Measurements from ENCODE around the gene FAM117B.
"Not testable (repeated sequence)": the region's sequence is repeated elsewhere in the genome, so short reads cannot be mapped to it uniquely, and the experiment has no call there.

The FAM117B gene

DNA sequence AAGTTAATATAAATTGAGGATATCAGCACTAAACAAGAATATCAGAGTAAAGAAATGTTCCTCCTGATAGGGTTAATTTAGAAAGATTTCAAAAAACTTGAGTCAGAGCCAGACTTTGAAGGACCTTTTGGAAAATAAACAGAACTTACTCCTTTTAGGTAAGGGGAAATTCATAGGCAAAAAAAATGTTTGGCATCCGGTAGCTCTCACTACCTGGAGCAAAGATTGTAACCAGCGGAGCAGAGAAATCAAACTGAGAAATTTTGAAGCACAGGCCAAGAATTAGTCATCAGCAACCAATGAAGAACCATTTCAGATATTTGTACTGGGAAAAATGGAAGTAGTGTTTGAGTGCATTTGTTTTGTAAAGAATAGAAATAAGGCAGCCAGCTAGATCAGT lies 123.8 kb downstream of the FAM117B start:
- DNase-seq (ENCODE audit: low spot score) = no peak

- no peak for DNase-seq (ENCODE audit: low spot score)
These were observed 126.1 kb downstream of the FAM117B start for GRCh38 chr2:202760848-202761247.

- no peak for DNase-seq (ENCODE audit: low spot score)
These were observed 127.8 kb downstream of the FAM117B start for GRCh38 chr2:202762556-202762955.

DNA sequence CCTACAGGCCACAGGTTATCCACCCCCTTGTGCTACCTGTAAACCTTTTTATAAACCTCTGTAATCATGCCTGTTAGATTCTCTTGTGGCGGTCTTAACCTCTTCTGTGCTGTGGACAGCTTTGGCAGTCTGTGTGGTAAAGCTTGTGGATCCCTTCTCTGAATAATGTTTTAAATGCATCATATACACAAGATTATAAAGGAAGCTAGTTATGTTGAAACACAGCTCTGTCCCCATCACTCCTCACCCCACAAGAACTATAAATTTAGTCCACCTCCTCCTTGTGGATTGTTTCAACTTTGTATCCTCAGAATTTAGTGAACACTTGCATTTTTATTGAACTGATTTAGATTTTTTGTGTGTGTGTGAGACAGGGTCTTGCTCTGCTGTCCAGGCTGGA lies 129.1 kb downstream of the FAM117B start:
- no peak for DNase-seq (ENCODE audit: low spot score)

DNA sequence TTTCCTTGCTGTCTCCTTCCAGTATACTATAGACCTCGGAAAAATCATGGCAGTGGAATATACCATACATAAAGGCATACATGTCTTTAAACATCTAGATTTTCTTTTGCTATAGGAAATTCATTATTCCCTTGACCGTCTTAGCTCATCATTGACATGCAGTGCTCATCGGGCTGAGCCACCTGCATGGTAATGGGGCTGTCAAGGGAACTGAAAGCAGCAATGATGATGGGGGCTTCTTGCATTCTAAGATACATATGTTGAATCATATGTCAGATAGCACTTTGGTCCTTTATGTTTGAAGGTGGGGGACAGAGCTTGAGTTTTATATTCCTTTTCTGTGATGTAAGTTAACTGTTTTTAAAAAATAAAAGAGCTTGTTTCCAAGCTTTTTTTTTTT lies 130.2 kb downstream of the FAM117B start:
- no peak for DNase-seq (ENCODE audit: low spot score)

GRCh38 chr2:202765436-202765835 lies 130.7 kb downstream of the FAM117B start:
- no peak for DNase-seq (ENCODE audit: low spot score)

DNA sequence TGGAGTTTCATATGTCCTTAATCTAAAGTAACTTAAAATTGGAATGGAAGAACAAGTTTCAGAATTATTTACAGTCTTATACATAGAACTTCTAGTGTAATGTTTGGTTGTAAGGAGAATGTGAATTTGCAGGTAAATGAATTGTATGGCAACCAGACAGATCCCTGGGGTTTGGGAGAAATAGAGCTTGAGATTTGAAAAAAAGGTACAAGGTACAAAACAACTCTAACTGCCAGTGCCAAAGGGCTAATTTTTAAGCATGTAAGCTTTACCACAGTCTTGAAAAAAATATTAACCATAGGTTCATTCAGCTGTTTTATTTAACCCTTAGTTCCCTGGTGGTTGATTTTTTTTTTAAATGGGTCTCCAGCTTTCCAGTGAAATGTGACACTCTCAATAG lies 133.5 kb downstream of the FAM117B start:
- no peak for DNase-seq (ENCODE audit: low spot score)

- no peak for DNase-seq (ENCODE audit: low spot score)
These were observed 134.4 kb downstream of the FAM117B start for GRCh38 chr2:202769201-202769600.

- DNase-seq (ENCODE audit: low spot score) = no peak
These were observed 136.6 kb downstream of the FAM117B start for GRCh38 chr2:202771336-202771735.

- peak; percentile 11 for DNase-seq (ENCODE audit: low spot score)
These were observed 137.1 kb downstream of the FAM117B start for GRCh38 chr2:202771741-202772460.

DNA sequence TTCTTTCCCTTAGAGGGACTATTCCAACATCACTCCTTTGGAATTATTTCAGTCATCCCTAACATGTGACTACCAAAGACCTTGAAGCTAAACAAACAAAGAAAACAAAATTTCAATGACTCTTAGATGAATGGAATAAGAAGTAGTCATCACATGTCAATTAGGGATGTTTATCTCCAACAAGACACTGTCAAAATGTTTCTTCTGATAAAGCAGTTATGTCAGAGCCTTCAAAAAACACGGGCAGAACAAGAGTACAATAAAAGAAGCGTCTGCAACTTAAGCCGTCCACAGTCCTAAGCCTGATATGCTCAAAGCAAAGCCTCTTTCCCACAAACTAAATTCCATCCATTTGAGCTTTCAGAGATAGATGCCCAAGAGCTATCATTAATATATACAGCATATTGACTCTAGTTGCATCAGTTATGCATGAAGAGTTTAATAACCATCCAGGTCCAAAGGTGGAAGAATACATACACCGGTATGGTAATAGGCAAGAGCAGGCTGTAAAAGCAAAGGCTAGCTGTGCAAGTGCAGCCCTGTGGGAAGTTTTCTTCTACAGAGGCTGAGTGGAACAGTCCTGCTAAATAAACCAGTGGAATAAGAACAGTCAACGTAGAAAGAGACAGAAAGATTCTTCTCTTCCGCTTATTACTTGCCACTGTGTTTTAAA lies 138.7 kb downstream of the FAM117B start:
- DNase-seq (ENCODE audit: low spot score) = no peak

DNA sequence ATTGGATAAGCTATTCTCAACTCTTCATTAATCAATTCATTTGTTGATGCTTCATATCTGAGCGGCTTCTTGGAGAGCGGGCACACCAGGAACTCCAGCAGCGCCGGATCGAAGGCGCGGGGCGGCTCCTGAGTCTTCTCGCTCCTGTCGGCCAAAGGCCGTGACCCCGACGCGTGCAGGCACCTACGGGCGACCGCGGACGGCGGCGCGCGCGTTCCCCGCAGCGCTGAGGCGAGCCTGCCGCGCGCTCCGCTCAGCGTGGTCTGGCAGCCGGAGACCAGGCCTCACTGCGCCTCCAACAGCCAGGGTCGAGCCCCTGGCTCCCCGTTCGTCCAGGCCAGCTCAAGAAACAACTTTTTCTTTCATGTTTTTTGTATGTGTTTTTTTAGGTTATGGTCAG lies 139.3 kb downstream of the FAM117B start:
- no peak for DNase-seq (ENCODE audit: low spot score)

- DNase-seq (ENCODE audit: low spot score) = no peak
These were observed 143.4 kb downstream of the FAM117B start for GRCh38 chr2:202778217-202778616.

- peak; percentile 13 for DNase-seq (ENCODE audit: low spot score)
These were observed 145.8 kb downstream of the FAM117B start for GRCh38 chr2:202780514-202781021.

DNA sequence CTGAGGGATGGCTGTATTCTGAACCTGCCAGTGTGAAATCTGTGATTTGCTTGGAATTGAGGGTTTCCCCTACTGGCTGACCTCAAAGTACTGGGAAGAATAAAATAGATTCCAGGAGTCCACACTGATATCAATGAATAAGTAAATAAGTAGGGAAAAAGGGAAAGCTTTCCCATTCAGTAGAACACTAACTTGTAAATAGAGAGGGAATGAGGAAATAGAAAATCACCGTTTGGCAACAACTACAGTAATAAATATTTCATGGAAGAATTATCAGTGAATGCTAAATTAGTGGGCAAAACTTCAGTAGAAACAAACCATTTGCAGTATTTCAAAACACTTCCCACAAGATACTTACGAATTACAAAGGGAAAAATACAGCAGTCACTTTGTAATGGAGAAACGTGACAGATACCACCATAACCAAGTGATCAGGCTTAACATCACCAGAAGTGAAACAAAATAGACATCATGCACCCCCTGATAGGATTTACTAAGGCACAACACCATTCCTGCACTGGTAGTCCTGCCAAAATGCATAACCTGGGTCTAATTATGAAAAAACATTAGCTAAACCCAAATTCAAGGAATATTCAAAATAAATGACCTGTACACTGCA lies 148.3 kb downstream of the FAM117B start:
- no peak for DNase-seq (ENCODE audit: low spot score)

GRCh38 chr2:202786842-202787241 lies 152.1 kb downstream of the FAM117B start:
- DNase-seq (ENCODE audit: low spot score) = no peak

GRCh38 chr2:202790676-202791075 lies 155.9 kb downstream of the FAM117B start:
- peak; percentile 4 for DNase-seq (ENCODE audit: low spot score)

DNA sequence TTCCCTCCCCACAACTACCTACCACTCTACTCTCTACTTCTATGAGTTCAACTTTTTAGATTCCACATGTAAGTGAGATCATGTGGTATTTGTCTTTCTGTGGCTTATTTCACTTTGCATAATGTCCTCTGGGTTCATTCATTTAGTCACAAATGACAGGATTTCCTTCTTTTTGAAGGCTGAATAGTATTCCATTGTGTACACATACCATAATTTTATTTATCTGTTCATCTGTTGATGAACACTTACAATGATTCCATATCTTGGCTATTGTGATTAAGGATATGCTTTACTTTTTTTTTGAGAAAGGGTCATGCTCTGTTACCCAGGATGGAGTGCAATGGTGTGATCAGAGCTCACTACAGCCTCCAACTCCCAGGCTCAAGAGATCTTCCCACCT lies 163.2 kb downstream of the FAM117B start:
- DNase-seq (ENCODE audit: low spot score) = no peak

DNA sequence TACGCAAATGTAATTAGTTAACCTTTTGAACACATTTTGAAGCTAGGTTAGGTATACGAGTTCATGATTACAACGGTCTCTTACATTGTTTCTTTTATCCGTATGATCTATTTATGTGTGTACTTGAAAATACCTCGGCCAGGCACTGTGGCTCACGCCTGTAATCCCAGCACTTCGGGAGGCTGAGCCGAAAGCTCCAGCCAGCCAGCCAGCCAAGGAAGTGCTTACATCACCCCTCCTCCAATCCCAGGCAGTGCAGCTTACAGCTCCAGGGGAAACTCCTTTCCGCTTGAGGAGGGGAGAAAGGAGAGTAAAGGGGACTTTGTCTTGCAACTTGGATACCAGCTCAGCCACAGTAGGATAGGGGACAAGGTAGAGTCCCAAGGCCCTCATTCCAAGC lies 171.1 kb downstream of the FAM117B start:
- DNase-seq (ENCODE audit: low spot score) = not testable (repeated sequence)

DNA sequence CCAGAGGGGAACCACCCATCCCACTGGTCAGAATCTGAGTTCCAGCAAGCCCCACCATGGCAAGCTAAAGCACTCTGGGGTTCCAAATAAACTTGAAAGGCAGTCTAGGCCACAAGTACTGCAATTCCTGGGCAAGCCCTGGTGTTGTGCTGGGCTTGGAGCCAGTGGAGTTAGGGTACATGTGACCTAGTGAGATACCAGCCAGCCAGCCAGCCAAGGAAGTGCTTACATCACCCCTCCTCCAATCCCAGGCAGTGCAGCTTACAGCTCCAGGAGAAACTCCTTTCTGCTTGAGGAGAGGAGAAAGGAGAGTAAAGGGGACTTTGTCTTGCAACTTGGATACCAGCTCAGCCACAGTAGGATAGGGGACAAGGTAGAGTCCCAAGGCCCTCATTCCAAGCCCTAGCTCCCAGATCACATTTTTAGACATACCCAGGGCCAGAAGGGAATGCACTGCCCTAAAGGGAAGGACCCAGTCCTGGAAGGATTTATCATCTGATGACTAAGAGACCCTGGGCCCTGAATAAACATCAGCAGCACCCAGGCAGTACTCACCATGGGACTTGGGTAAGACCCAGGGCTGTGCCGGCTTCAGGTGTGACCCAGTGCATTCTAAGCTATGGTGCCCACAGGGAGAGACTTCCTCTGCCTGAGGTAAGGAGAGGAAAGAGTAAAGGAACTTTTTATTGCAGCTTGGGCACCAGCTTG lies 172.8 kb downstream of the FAM117B start:
- DNase-seq (ENCODE audit: low spot score) = not testable (repeated sequence)

- no peak for DNase-seq (ENCODE audit: low spot score)
These were observed 174.0 kb downstream of the FAM117B start for GRCh38 chr2:202808754-202809153.

- DNase-seq (ENCODE audit: low spot score) = no peak
These were observed 178.6 kb downstream of the FAM117B start for GRCh38 chr2:202813387-202813786.

Data from AG08395 (cell line).